WI38 (cell line): Measurements from ENCODE around the gene RAB44.

Experiments used
- H3K4me3 ChIP-seq: 2 replicates; pipeline ENCODE4 v1.5.1; 2011; ENCODE audit warnings: low read depth, mild to moderate bottlenecking, control low read depth, low read length
- CTCF ChIP-seq: IDR thresholded peaks from 2 replicates; pipeline ENCODE4 v1.5.1; 2012; ENCODE audit warnings: low read depth, mild to moderate bottlenecking, control low read depth, low read length

The RAB44 gene

GRCh38 chr6:36678488-36679042 lies 19.1 kb upstream of the RAB44 start, which contains the start of gene CDKN1A:
Gene CDKN1A, plus strand, starts transcription at chr6:36678714. Its CDS starts 5,388 bp downstream, at chr6:36684102.
- H3K4me3 ChIP-seq = peak within 1 kb of the TSS; percentile 83
- no peak for TF ChIP-seq CTCF

GRCh38 chr6:36679043-36679833 lies 18.4 kb upstream of the RAB44 start:
- TF ChIP-seq CTCF = no peak
- H3K4me3 ChIP-seq = peak overlapping the region; percentile 83

GRCh38 chr6:36682328-36683144 lies 15.1 kb upstream of the RAB44 start:
- TF ChIP-seq CTCF = no peak
- H3K4me3 ChIP-seq = peak overlapping the region; percentile 83

- H3K4me3 ChIP-seq = peak overlapping the region; percentile 83; the same call in 1 of the 2 replicates
- TF ChIP-seq CTCF = no peak
Measured at GRCh38 chr6:36683145-36683655, 14.4 kb upstream of the RAB44 start.

- H3K4me3 ChIP-seq = no peak overlapping the region
- no peak for TF ChIP-seq CTCF
Measured at GRCh38 chr6:36683656-36684446, 13.8 kb upstream of the RAB44 start.

- no peak for TF ChIP-seq CTCF
- H3K4me3 ChIP-seq = no peak overlapping the region
Measured at GRCh38 chr6:36684447-36684812, 13.2 kb upstream of the RAB44 start.
